Ishikawa (cell line): ENCODE results near the gene KCNMB1.

Experiments
- CEBPB ChIP-seq: IDR thresholded peaks from 2 replicates; pipeline ENCODE4 v1.6.1; 2012
- CREB1 ChIP-seq: IDR thresholded peaks from 2 replicates; pipeline ENCODE4 v1.6.1; 2012; ENCODE audit warnings: low read depth
- EGR1 ChIP-seq: IDR thresholded peaks from 2 replicates; pipeline ENCODE4 v1.6.1; 2012
- EP300 ChIP-seq: IDR thresholded peaks from 2 replicates; pipeline ENCODE4 v1.6.1; 2012; ENCODE audit warnings: borderline replicate concordance
- FOXM1 ChIP-seq: IDR thresholded peaks from 2 replicates; pipeline ENCODE4 v1.6.1; 2012; ENCODE audit warnings: low read depth, borderline replicate concordance
- NFIC ChIP-seq: IDR thresholded peaks from 2 replicates; pipeline ENCODE4 v1.6.1; 2012
- RAD21 ChIP-seq: IDR thresholded peaks from 2 replicates; pipeline ENCODE4 v1.6.1; 2012; ENCODE audit warnings: low read depth
- TAF1 ChIP-seq: IDR thresholded peaks from 2 replicates; pipeline ENCODE4 v1.6.1; 2012; ENCODE audit warnings: low read depth, mild to moderate bottlenecking
- TCF12 ChIP-seq: IDR thresholded peaks from 2 replicates; pipeline ENCODE4 v1.6.1; 2012; ENCODE audit warnings: low read depth
- TEAD4 ChIP-seq: IDR thresholded peaks from 2 replicates; pipeline ENCODE4 v1.6.1; 2012
- USF1 ChIP-seq: IDR thresholded peaks from 2 replicates; pipeline ENCODE4 v1.6.1; 2012
- YY1 ChIP-seq: IDR thresholded peaks from 2 replicates; pipeline ENCODE4 v1.6.1; 2012; ENCODE audit warnings: low read depth
- ZBTB7A ChIP-seq: IDR thresholded peaks from 2 replicates; pipeline ENCODE4 v1.6.1; 2012; ENCODE audit warnings: low read depth
- TF ChIP-seq, protein P1 (sequence below): IDR thresholded peaks from 2 replicates; pipeline ENCODE4 v1.6.1; 2012; ENCODE audit warnings: low read depth, mild to moderate bottlenecking
- TF ChIP-seq, protein P2 (sequence below): IDR thresholded peaks from 2 replicates; pipeline ENCODE4 v1.6.1; 2012

The KCNMB1 gene, protein sequence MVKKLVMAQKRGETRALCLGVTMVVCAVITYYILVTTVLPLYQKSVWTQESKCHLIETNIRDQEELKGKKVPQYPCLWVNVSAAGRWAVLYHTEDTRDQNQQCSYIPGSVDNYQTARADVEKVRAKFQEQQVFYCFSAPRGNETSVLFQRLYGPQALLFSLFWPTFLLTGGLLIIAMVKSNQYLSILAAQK

DNA sequence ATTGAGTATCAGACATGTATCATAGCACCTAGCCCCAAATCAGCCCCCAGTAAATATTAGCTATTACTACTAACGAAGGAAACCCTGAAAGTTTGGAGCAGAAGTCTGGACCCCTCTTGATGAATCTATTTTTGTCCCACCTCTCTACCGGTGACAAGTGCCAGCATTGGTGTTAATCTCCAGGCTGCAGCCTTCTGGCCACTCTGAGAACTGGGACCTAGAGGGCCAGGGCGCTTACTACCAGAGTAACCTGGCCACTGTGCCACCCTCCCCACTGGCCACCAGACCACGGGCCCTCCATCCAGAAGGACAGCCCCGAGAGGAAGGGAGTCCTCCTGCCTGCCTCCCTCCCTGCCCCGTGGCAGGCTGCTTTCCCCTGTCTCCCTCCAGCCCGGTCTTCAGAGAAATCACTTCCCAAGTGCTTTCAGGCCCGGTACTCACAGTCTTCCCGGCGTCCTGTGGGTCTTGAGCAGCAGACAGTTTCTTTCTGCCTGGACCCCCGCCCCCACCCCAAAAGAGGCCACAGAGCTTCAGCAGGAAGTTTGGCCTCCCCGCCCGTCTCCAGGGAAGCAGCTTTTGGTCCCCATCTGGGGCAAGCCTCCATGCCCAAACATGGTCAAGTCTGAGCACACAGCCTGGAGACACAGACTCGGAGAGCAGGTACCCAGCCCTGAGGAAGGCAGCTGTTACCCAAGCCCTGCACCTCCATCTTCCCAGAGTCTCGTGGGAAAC, at the start of gene KCNMB1:
Gene KCNMB1 (minus strand): TSS at position 550 of the 732 bp plus-strand sequence. CDS start 3,920 bp downstream, outside the sequence.
- TF ChIP-seq CREB1: no peak
- no peak for TF ChIP-seq RAD21
- TF ChIP-seq TEAD4: no peak
- TF ChIP-seq, protein P1, sequence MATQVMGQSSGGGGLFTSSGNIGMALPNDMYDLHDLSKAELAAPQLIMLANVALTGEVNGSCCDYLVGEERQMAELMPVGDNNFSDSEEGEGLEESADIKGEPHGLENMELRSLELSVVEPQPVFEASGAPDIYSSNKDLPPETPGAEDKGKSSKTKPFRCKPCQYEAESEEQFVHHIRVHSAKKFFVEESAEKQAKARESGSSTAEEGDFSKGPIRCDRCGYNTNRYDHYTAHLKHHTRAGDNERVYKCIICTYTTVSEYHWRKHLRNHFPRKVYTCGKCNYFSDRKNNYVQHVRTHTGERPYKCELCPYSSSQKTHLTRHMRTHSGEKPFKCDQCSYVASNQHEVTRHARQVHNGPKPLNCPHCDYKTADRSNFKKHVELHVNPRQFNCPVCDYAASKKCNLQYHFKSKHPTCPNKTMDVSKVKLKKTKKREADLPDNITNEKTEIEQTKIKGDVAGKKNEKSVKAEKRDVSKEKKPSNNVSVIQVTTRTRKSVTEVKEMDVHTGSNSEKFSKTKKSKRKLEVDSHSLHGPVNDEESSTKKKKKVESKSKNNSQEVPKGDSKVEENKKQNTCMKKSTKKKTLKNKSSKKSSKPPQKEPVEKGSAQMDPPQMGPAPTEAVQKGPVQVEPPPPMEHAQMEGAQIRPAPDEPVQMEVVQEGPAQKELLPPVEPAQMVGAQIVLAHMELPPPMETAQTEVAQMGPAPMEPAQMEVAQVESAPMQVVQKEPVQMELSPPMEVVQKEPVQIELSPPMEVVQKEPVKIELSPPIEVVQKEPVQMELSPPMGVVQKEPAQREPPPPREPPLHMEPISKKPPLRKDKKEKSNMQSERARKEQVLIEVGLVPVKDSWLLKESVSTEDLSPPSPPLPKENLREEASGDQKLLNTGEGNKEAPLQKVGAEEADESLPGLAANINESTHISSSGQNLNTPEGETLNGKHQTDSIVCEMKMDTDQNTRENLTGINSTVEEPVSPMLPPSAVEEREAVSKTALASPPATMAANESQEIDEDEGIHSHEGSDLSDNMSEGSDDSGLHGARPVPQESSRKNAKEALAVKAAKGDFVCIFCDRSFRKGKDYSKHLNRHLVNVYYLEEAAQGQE: no peak
- no peak for TF ChIP-seq EP300
- no peak for TF ChIP-seq NFIC
- TF ChIP-seq USF1: no peak
- no peak for TF ChIP-seq FOXM1
- TF ChIP-seq YY1: no peak
- no peak for TF ChIP-seq CEBPB
- no peak for TF ChIP-seq ZBTB7A
- no peak for TF ChIP-seq TCF12

- TF ChIP-seq TEAD4 (no peak), RAD21 (no peak), TAF1 (no peak), CEBPB (no peak), EGR1 (no peak), NFIC (no peak), YY1 (no peak), EP300 (no peak), CREB1 (no peak), ZBTB7A (no peak), FOXM1 (no peak), TCF12 (no peak), USF1 (no peak)
- TF ChIP-seq, protein P1: no peak
- TF ChIP-seq, protein P2, sequence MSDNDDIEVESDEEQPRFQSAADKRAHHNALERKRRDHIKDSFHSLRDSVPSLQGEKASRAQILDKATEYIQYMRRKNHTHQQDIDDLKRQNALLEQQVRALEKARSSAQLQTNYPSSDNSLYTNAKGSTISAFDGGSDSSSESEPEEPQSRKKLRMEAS: no peak
Observed at GRCh38 chr5:170438581-170438980, 49.4 kb upstream of the KCNMB1 start.

DNA sequence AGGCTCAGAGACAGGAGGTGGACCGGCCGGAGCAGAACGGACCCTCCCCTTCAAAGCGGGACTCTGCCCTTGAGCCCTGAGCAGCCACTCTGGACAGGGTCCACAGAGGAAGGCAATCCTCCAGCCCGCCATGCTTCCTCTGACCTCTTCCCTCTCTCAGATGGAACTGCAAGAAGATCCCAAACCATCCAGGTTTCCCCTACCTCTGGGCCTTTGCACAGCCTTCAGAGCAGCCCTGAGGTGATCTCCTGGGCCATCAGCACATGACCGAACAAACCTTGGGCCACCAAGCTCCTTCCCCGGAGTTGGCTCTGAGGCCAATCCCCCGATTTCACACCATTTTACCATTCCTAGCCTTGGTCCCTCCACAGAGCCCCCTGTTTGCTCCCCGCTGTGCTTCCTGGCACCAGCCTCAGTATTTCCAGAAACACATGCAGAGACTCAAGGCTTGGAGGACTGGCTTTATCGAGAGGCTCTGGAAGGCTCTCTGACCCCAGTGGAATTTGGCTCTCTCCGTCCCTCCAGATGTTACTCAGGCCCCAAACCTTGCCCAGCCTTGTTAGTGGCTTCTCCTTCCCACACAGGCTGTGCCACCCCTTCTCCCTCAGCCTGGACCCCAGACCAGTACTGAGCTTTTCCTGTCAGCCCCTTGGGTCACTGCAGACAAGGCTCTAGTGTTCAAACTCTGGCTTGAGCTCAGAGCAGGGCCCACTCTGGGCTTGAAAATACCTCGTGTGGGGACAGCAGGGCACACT, 48.6 kb upstream of the KCNMB1 start:
- TF ChIP-seq TCF12: no peak
- no peak for TF ChIP-seq CEBPB

DNA sequence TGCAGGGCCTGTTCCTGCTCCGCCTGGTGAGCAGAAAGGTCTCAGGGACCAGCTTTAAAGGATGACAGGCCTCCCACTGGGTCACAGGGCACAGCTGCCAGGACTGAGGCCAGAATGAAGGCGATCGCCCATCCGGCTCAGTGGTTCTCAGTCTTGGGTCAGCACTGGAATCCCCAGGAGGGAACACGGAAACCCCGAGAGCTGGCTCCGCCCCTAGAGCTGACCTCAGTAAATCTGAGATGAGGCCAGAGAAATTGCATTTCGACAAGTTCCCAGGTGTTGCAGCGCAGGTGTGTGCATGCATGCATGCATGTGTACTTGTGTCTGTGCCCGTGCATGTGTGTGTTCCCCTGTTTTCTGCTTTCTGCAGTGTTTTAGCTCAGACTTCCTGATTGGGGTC, 47.2 kb upstream of the KCNMB1 start:
- TF ChIP-seq CEBPB (no peak), FOXM1 (peak; percentile 86; the same call in 1 of the 2 replicates), EP300 (peak; percentile 90), NFIC (peak; percentile 86), RAD21 (peak; percentile 26; the same call in 1 of the 2 replicates), TEAD4 (peak; percentile 75), EGR1 (no peak), TCF12 (peak; percentile 95), ZBTB7A (no peak), TAF1 (no peak), YY1 (0 out of 2 replicates have a peak, but pooled peaks have one; percentile 22)
- TF ChIP-seq, protein P2: peak; percentile 56
- TF ChIP-seq, protein P1: no peak
